Measurements from ENCODE around the gene PITRM1.

DNA sequence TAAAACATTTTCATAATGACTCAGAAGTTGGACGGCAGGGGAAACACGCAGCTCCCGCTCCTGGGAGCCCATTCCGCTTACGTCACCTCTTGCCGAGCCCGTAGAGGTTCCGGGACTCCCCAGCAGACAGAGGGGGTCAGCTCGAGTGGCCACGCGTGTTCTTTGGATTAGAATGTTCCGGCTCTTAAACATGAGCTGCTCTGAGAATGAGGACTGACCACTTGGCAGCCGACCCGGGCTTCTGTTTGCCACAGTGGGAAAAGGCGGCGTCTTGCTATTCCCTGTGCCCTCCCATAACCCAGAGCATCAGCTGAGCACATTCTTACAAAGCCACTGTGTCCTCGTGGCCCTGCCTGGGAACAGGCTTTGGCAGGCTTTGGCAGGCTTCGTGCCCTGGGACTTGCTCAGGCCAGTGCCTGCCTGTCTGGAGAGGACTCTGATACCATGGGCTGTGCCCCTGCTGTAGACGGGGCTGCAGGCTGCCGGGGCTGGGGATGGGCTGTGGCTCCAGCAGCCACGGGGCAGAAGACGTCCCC, 65.1 kb downstream of the PITRM1 start:
- TF ChIP-seq, protein P1, sequence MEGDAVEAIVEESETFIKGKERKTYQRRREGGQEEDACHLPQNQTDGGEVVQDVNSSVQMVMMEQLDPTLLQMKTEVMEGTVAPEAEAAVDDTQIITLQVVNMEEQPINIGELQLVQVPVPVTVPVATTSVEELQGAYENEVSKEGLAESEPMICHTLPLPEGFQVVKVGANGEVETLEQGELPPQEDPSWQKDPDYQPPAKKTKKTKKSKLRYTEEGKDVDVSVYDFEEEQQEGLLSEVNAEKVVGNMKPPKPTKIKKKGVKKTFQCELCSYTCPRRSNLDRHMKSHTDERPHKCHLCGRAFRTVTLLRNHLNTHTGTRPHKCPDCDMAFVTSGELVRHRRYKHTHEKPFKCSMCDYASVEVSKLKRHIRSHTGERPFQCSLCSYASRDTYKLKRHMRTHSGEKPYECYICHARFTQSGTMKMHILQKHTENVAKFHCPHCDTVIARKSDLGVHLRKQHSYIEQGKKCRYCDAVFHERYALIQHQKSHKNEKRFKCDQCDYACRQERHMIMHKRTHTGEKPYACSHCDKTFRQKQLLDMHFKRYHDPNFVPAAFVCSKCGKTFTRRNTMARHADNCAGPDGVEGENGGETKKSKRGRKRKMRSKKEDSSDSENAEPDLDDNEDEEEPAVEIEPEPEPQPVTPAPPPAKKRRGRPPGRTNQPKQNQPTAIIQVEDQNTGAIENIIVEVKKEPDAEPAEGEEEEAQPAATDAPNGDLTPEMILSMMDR (IDR thresholded peaks at IDR 0.05): no peak
- TF ChIP-seq EHMT2 (IDR thresholded peaks at IDR 0.05; ENCODE audit: low read depth): no peak
